Panc1 (cell line): ENCODE data around the gene C6.

Source experiments
- CTCF ChIP-seq: fragments of 450-650 bp; IDR thresholded peaks from 2 replicates; pipeline ENCODE4 v1.5.1; 2017; ENCODE audit warnings: mild to moderate bottlenecking
- REST ChIP-seq, 2 experiments: IDR thresholded peaks; 2 replicates each; pipeline ENCODE4 v1.6.1; 2011 to 2012; ENCODE audit warnings: low read depth in 2 of 2, control low read depth in 1 of 2, low read length in 1 of 2, mild to moderate bottlenecking in 1 of 2, moderate library complexity in 1 of 2; ENCODE audit not compliant: insufficient read depth in 1 of 2

GRCh38 chr5:41252036-41252435 is 38.7 kb upstream of the C6 start:
- TF ChIP-seq REST (IDR thresholded peaks at IDR 0.05; ENCODE audit: insufficient read depth in 1 of 2, low read depth in 2 of 2, low read length in 1 of 2) (no peak), CTCF (no peak)
